HepG2 (cell line): ENCODE results near the gene PPP2R2B. TPM values are rescaled to one million over a fixed set of nuclear protein-coding genes. Genes with fewer than 3 reads are reported as not detected.

Experiments
- ATAC-seq: fragments of 200-7000 bp; cut with Tn5 transposase; 3 replicates; pipeline ENCODE4 v1.9.1; 2020; ENCODE audit warnings: mild to moderate bottlenecking, moderate library complexity
- BruUV-seq: library from RNA; stranded (reverse); fragments of 400-500 nt; replicated peaks from 2 replicates; lab custom pipeline; 2021; lab: Mats Ljungman, UMichigan
- CTCF ChIA-PET: fragments of 300-600 bp; formaldehyde crosslinking; extraction: SDS; loops from one replicate; lab custom pipeline; 2021; ENCODE audit warnings: low total read pairs, inconsistent platforms, low intra/inter-chr PET ratio; lab: Yijun Ruan, JAX
- POLR2A ChIA-PET: fragments of 350-600 bp; sonication (Branson Sonifier 250); formaldehyde crosslinking; loops from one replicate; lab custom pipeline; 2020; ENCODE audit warnings: antibody characterized with exemption, inconsistent platforms; lab: Yijun Ruan, JAX
- DNase-seq: peaks from one replicate; pipeline ENCODE4 v3.0.0-alpha.2; 2015; ENCODE audit warnings: low spot score
- FAIRE-seq: peaks from 3 replicates; lab custom pipeline; 2011; peaks lifted over from hg19 to GRCh38; lab: Jason Lieb, UNC
- H2AFZ ChIP-seq: one replicate; pipeline ENCODE4 v1.6.1; 2011; ENCODE audit warnings: low read length, inconsistent platforms
- H3K27ac ChIP-seq: fragments of 300-600 bp; 3 replicates; pipeline ENCODE4 v1.8.0; 2011; ENCODE audit warnings: mixed run types, mild to moderate bottlenecking, mixed read lengths, low read length, inconsistent platforms; ENCODE audit not compliant: insufficient read depth; ENCODE audit errors: extremely low read length
- H3K27me3 ChIP-seq, 2 experiments: fragments of 200-600 bp in 1 of 2; 2 replicates in 1 of 2; 3 replicates in 1 of 2; pipeline versions ENCODE4 v1.6.0 to v1.8.0; 2011; ENCODE audit warnings: low read length in 2 of 2, mild to moderate bottlenecking in 2 of 2, moderate library complexity in 2 of 2, inconsistent platforms in 1 of 2; ENCODE audit not compliant: insufficient read depth in 2 of 2, control insufficient read depth in 1 of 2
- H3K36me3 ChIP-seq, 2 experiments: fragments of 200-600 bp in 1 of 2; replicated peaks in 1 of 2; 2 replicates in 1 of 2; 3 replicates in 1 of 2; pipeline versions ENCODE4 v1.5.1 to v1.8.0; 2011; ENCODE audit warnings: low read length in 2 of 2, inconsistent platforms in 1 of 2; ENCODE audit not compliant: insufficient read depth in 2 of 2, control insufficient read depth in 1 of 2
- H3K4me1 ChIP-seq: 2 replicates; pipeline ENCODE4 v1.5.1; 2012; ENCODE audit warnings: low read length, inconsistent platforms; ENCODE audit not compliant: insufficient read depth
- H3K4me2 ChIP-seq: 2 replicates; pipeline ENCODE4 v1.6.0; 2011; ENCODE audit warnings: low read depth, low read length, inconsistent platforms
- H3K4me3 ChIP-seq, 3 experiments: fragments of 200-600 bp in 1 of 3; sonication (generic), shearing (Covaris generic) in 1 of 3; replicated peaks in 1 of 3; 2 replicates each; pipeline ENCODE4 v1.5.1; 2011 to 2016; ENCODE audit warnings: low read length in 3 of 3, inconsistent platforms in 2 of 3, low read depth in 2 of 3, mild to moderate bottlenecking in 2 of 3, control low read depth in 1 of 3, mixed read lengths in 1 of 3; ENCODE audit not compliant: insufficient read depth in 1 of 3
- H3K79me2 ChIP-seq: one replicate; pipeline ENCODE4 v1.6.1; 2011; ENCODE audit warnings: low read length, inconsistent platforms; ENCODE audit not compliant: insufficient read depth
- H3K9ac ChIP-seq: 2 replicates; pipeline ENCODE4 v1.6.0; 2011; ENCODE audit warnings: mild to moderate bottlenecking, low read depth, low read length, inconsistent platforms; ENCODE audit not compliant: insufficient read depth
- H3K9me3 ChIP-seq: 2 replicates; pipeline ENCODE4 v1.5.1; 2012; ENCODE audit warnings: mild to moderate bottlenecking, low read length
- H4K20me1 ChIP-seq: 2 replicates; pipeline ENCODE4 v1.6.0; 2011; ENCODE audit warnings: inconsistent platforms, mild to moderate bottlenecking, low read length, moderate library complexity; ENCODE audit not compliant: insufficient read depth
- JUNB ChIP-seq: sonication (generic); formaldehyde crosslinking; IDR thresholded peaks from 2 replicates; pipeline ENCODE4 v1.8.0; 2022; ENCODE audit warnings: missing genetic modification reagents, mild to moderate bottlenecking, borderline replicate concordance
- NFYB ChIP-seq: sonication (generic); formaldehyde crosslinking; IDR thresholded peaks from 2 replicates; pipeline ENCODE4 v1.4.0; 2020; ENCODE audit warnings: missing genetic modification reagents
- REXO4 ChIP-seq: sonication (generic); formaldehyde crosslinking; IDR thresholded peaks from 2 replicates; pipeline ENCODE4 v1.8.0; 2022; ENCODE audit warnings: missing genetic modification reagents, mild to moderate bottlenecking, borderline replicate concordance
- TBP ChIP-seq: sonication (generic); formaldehyde crosslinking; IDR thresholded peaks from 2 replicates; pipeline ENCODE4 v1.5.0; 2020; ENCODE audit warnings: missing genetic modification reagents
- ZBTB21 ChIP-seq: sonication (generic); formaldehyde crosslinking; IDR thresholded peaks from 2 replicates; pipeline ENCODE4 v1.4.0; 2020; ENCODE audit warnings: missing genetic modification reagents
- ZNF234 ChIP-seq: sonication (generic); formaldehyde crosslinking; conservative IDR thresholded peaks from 2 replicates; pipeline ENCODE4 v1.5.1; 2020; ENCODE audit warnings: mild to moderate bottlenecking, missing genetic modification reagents
- WGBS: methylation state at CpG from one replicate; pipeline ENCODE4 v1.1.6; 2017; ENCODE audit warnings: low lambda C conversion rate; 5-methylcytosine and 5-hydroxymethylcytosine counted together
- in situ Hi-C: cut with HindIII; loops from 2 replicates; pipeline ENCODE4 v1.10.0; 2017; ENCODE audit warnings: low pct_unique_long_range_greater_than_20kb; ENCODE audit not compliant: extremely low pct_ligation_motif_present
- intact Hi-C: fragments of 100-400 bp; cut with micrococcal nuclease; formaldehyde crosslinking; loops from one replicate; pipeline ENCODE4 v1.10.0; 2022; ENCODE audit not compliant: unreplicated experiment
- polyA plus RNA-seq, 8 experiments: library from polyadenylated mRNA; depleted of rRNA in 3 of 8; stranded (reverse) in 7 of 8; unstranded in 1 of 8; fragments of >200 nt; fragmentation: Illumina TruSeq in 4 of 8; extraction: Trizol in 4 of 8; gene quantifications; 2 replicates each; pipeline versions ENCODE4 v1.2.1 to v1.2.3, GENCODE V29; 2011 to 2016; ENCODE audit warnings: low read depth in 4 of 8, missing spikeins in 1 of 8, mixed read lengths in 1 of 8; ENCODE audit not compliant: insufficient read depth in 1 of 8
- total RNA-seq, 5 experiments: library from RNA; depleted of rRNA; stranded (reverse); fragments of >200 nt; fragmentation: Illumina TruSeq; extraction: Trizol; gene quantifications; 2 replicates each; pipeline ENCODE4 v1.2.3, GENCODE V29; 2016; ENCODE audit warnings: low read depth in 1 of 5
- TF ChIP-seq, protein P1 (sequence below): sonication (generic); formaldehyde crosslinking; IDR thresholded peaks from 2 replicates; pipeline ENCODE4 v1.4.0; 2020; ENCODE audit warnings: mild to moderate bottlenecking, low read depth, missing genetic modification reagents
- TF ChIP-seq, protein P2 (sequence below): sonication (generic); formaldehyde crosslinking; IDR thresholded peaks from 2 replicates; pipeline ENCODE4 v1.9.0; 2022; ENCODE audit warnings: missing genetic modification reagents, mild to moderate bottlenecking, borderline replicate concordance
- TF ChIP-seq, protein P3 (sequence below): sonication (generic); formaldehyde crosslinking; IDR thresholded peaks from 2 replicates; pipeline ENCODE4 v1.5.0; 2020; ENCODE audit warnings: mild to moderate bottlenecking, missing genetic modification reagents
- TF ChIP-seq, protein P4 (sequence below): sonication (generic); formaldehyde crosslinking; IDR thresholded peaks from 2 replicates; pipeline ENCODE4 v1.4.0; 2020; ENCODE audit warnings: missing genetic modification reagents, borderline replicate concordance
- TF ChIP-seq, protein P5 (sequence below): sonication (generic); formaldehyde crosslinking; IDR thresholded peaks from 2 replicates; pipeline ENCODE4 v1.4.0; 2020; ENCODE audit warnings: missing genetic modification reagents
- TF ChIP-seq, protein P6 (sequence below): sonication (generic); formaldehyde crosslinking; IDR thresholded peaks from 2 replicates; pipeline ENCODE4 v1.4.0; 2020; ENCODE audit warnings: mild to moderate bottlenecking, low read depth, missing genetic modification reagents

Gene PPP2R2B
- total and polyA plus RNA-seq, 2 of the 13 experiments (the other 11 are each of a cell fraction or from before 2014, with no cell fraction given) = not detected

DNA sequence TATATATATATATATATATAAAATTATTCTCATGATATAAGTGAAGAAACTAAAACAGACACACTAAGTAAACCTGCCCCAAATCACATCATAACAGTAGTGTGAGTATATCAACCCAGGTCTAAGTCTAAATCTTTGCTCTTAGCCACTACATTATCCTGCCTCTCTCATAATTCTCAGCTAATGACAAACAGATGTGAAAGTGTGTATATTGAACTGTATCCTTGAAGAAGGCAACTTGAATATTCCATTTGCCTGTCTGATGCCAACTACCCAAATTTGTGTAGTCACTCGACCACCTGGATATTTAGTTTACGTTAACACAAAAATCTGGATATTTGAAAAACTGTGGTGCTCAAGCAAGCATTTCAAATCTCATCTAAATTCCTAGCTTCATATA is 97.4 kb downstream of the PPP2R2B start:
- no TSS peak for BruUV-seq
- H3K4me3 ChIP-seq = no peak overlapping the region
- H2AFZ ChIP-seq = no peak overlapping the region
- intact Hi-C loops (no loop called here), in situ Hi-C loops (no loop called here)
- H3K27ac ChIP-seq = no peak overlapping the region
- no peaks in the 10 kb centered on the region for H3K36me3 ChIP-seq
- WGBS = 4% methylated on average over 2 of the region's 2 CpGs
- no peaks in the 10 kb centered on the region for H3K79me2 ChIP-seq
- TF ChIP-seq, protein P1, sequence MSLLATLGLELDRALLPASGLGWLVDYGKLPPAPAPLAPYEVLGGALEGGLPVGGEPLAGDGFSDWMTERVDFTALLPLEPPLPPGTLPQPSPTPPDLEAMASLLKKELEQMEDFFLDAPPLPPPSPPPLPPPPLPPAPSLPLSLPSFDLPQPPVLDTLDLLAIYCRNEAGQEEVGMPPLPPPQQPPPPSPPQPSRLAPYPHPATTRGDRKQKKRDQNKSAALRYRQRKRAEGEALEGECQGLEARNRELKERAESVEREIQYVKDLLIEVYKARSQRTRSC = no peak
- TF ChIP-seq, protein P2, sequence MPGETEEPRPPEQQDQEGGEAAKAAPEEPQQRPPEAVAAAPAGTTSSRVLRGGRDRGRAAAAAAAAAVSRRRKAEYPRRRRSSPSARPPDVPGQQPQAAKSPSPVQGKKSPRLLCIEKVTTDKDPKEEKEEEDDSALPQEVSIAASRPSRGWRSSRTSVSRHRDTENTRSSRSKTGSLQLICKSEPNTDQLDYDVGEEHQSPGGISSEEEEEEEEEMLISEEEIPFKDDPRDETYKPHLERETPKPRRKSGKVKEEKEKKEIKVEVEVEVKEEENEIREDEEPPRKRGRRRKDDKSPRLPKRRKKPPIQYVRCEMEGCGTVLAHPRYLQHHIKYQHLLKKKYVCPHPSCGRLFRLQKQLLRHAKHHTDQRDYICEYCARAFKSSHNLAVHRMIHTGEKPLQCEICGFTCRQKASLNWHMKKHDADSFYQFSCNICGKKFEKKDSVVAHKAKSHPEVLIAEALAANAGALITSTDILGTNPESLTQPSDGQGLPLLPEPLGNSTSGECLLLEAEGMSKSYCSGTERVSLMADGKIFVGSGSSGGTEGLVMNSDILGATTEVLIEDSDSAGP = no peak
- TF ChIP-seq REXO4 (no peak), JUNB (CRISPR knock-in tag) (no peak), TBP (CRISPR knock-in tag) (no peak), ZBTB21 (CRISPR knock-in tag) (no peak), NFYB (CRISPR knock-in tag) (no peak), ZNF234 (CRISPR knock-in tag) (no peak)
- TF ChIP-seq, protein P3, sequence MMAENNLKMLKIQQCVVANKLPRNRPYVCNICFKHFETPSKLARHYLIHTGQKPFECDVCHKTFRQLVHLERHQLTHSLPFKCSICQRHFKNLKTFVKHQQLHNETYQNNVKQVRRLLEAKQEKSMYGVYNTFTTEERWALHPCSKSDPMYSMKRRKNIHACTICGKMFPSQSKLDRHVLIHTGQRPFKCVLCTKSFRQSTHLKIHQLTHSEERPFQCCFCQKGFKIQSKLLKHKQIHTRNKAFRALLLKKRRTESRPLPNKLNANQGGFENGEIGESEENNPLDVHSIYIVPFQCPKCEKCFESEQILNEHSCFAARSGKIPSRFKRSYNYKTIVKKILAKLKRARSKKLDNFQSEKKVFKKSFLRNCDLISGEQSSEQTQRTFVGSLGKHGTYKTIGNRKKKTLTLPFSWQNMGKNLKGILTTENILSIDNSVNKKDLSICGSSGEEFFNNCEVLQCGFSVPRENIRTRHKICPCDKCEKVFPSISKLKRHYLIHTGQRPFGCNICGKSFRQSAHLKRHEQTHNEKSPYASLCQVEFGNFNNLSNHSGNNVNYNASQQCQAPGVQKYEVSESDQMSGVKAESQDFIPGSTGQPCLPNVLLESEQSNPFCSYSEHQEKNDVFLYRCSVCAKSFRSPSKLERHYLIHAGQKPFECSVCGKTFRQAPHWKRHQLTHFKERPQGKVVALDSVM = no peak
- TF ChIP-seq, protein P4, sequence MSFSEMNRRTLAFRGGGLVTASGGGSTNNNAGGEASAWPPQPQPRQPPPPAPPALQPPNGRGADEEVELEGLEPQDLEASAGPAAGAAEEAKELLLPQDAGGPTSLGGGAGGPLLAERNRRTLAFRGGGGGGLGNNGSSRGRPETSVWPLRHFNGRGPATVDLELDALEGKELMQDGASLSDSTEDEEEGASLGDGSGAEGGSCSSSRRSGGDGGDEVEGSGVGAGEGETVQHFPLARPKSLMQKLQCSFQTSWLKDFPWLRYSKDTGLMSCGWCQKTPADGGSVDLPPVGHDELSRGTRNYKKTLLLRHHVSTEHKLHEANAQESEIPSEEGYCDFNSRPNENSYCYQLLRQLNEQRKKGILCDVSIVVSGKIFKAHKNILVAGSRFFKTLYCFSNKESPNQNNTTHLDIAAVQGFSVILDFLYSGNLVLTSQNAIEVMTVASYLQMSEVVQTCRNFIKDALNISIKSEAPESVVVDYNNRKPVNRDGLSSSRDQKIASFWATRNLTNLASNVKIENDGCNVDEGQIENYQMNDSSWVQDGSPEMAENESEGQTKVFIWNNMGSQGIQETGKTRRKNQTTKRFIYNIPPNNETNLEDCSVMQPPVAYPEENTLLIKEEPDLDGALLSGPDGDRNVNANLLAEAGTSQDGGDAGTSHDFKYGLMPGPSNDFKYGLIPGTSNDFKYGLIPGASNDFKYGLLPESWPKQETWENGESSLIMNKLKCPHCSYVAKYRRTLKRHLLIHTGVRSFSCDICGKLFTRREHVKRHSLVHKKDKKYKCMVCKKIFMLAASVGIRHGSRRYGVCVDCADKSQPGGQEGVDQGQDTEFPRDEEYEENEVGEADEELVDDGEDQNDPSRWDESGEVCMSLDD = no peak
- TF ChIP-seq, protein P5, sequence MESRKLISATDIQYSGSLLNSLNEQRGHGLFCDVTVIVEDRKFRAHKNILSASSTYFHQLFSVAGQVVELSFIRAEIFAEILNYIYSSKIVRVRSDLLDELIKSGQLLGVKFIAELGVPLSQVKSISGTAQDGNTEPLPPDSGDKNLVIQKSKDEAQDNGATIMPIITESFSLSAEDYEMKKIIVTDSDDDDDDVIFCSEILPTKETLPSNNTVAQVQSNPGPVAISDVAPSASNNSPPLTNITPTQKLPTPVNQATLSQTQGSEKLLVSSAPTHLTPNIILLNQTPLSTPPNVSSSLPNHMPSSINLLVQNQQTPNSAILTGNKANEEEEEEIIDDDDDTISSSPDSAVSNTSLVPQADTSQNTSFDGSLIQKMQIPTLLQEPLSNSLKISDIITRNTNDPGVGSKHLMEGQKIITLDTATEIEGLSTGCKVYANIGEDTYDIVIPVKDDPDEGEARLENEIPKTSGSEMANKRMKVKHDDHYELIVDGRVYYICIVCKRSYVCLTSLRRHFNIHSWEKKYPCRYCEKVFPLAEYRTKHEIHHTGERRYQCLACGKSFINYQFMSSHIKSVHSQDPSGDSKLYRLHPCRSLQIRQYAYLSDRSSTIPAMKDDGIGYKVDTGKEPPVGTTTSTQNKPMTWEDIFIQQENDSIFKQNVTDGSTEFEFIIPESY (CRISPR knock-in tag) = no peak
- TF ChIP-seq, protein P6, sequence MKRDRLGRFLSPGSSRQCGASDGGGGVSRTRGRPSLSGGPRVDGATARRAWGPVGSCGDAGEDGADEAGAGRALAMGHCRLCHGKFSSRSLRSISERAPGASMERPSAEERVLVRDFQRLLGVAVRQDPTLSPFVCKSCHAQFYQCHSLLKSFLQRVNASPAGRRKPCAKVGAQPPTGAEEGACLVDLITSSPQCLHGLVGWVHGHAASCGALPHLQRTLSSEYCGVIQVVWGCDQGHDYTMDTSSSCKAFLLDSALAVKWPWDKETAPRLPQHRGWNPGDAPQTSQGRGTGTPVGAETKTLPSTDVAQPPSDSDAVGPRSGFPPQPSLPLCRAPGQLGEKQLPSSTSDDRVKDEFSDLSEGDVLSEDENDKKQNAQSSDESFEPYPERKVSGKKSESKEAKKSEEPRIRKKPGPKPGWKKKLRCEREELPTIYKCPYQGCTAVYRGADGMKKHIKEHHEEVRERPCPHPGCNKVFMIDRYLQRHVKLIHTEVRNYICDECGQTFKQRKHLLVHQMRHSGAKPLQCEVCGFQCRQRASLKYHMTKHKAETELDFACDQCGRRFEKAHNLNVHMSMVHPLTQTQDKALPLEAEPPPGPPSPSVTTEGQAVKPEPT = no peak
- no peak for DNase-seq
- ChIA-PET CTCF (no interaction called here), POLR2A (no interaction called here)
- ATAC-seq = no peak
- no peaks in the 10 kb centered on the region for H3K4me1 ChIP-seq
- H3K27me3 ChIP-seq = no peaks in the 10 kb centered on the region
- no peaks in the 10 kb centered on the region for H3K9me3 ChIP-seq
- H4K20me1 ChIP-seq = no peaks in the 10 kb centered on the region
- no peak overlapping the region for H3K4me2 ChIP-seq
- no peak for FAIRE-seq
- H3K9ac ChIP-seq = no peak overlapping the region
